Bronchial epithelial cell (primary cell): ENCODE results near the gene COL21A1. TPM values are rescaled to one million over a fixed set of nuclear protein-coding genes. Genes with fewer than 3 reads are reported as not detected.
A peak's percentile ranks its signal among the peaks of the same experiment; 100 is the strongest.

Source experiments
- DNase-seq: peaks from one replicate; pipeline ENCODE4 v3.0.0-alpha.2; 2010; ENCODE audit warnings: low read depth
- FAIRE-seq: peaks from 2 replicates; lab custom pipeline; 2011; peaks lifted over from hg19 to GRCh38; lab: Jason Lieb, UNC
- H3K27me3 ChIP-seq: 2 replicates; pipeline ENCODE4 v1.5.1; 2011; ENCODE audit warnings: low read length; ENCODE audit not compliant: control insufficient read depth, insufficient read depth
- H3K36me3 ChIP-seq: 2 replicates; pipeline ENCODE4 v1.5.1; 2011; ENCODE audit warnings: low read length; ENCODE audit not compliant: control insufficient read depth, insufficient read depth
- H3K4me3 ChIP-seq: 2 replicates; pipeline ENCODE4 v1.5.1; 2011; ENCODE audit warnings: mild to moderate bottlenecking, low read depth, low read length, control low read depth
- total RNA-seq: library from RNA; depleted of rRNA; stranded (reverse); fragments of >200 nt; gene quantifications from 2 replicates; pipeline ENCODE4 v1.2.1, GENCODE V29; 2014
- TF ChIP-seq, protein P1 (sequence below): IDR thresholded peaks from 2 replicates; pipeline ENCODE4 v1.5.1; 2011; ENCODE audit warnings: mild to moderate bottlenecking, moderate library complexity, low read length, control low read depth, inconsistent platforms; ENCODE audit not compliant: insufficient read depth, severe bottlenecking

Gene COL21A1
- total RNA-seq, 1 donor from 2014 or later: 8.2 TPM

DNA sequence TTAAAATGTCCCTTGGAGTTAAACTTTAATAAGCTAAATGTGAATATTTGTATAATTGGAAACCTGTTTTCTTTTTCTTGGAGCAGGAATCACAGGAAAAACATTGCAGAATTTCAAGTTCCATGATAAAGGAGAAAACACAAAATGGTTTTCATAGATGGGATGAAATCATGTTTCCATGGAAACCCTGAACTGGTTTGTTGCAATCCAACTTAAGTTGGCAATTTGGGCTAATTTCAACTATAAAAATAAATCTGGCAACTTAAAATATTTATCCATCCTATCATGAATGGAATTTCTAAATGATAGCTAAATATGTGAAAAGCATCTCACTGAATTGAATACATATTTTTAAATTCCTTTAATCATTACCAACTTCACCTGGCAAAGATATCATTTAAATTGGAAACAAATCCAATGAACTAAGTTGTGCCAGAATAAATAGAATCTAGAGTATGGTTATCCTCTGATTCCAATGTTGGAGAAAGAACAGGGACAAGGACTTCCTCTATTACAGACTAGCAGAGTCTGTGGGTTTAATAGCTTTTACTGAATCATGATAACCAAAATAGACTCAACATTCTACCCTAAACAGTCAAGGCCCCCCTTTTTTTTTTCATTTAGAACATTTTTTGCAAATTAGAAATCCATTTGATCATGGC lies 33.2 kb downstream of the COL21A1 start:
- no peak for FAIRE-seq
- Histone ChIP-seq H3K4me3 (no peak overlapping the region), H3K27me3 (no peaks in the 10 kb centered on the region), H3K36me3 (no peaks in the 10 kb centered on the region)
- no peak for DNase-seq
- TF ChIP-seq, protein P1, sequence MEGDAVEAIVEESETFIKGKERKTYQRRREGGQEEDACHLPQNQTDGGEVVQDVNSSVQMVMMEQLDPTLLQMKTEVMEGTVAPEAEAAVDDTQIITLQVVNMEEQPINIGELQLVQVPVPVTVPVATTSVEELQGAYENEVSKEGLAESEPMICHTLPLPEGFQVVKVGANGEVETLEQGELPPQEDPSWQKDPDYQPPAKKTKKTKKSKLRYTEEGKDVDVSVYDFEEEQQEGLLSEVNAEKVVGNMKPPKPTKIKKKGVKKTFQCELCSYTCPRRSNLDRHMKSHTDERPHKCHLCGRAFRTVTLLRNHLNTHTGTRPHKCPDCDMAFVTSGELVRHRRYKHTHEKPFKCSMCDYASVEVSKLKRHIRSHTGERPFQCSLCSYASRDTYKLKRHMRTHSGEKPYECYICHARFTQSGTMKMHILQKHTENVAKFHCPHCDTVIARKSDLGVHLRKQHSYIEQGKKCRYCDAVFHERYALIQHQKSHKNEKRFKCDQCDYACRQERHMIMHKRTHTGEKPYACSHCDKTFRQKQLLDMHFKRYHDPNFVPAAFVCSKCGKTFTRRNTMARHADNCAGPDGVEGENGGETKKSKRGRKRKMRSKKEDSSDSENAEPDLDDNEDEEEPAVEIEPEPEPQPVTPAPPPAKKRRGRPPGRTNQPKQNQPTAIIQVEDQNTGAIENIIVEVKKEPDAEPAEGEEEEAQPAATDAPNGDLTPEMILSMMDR: no peak

DNA sequence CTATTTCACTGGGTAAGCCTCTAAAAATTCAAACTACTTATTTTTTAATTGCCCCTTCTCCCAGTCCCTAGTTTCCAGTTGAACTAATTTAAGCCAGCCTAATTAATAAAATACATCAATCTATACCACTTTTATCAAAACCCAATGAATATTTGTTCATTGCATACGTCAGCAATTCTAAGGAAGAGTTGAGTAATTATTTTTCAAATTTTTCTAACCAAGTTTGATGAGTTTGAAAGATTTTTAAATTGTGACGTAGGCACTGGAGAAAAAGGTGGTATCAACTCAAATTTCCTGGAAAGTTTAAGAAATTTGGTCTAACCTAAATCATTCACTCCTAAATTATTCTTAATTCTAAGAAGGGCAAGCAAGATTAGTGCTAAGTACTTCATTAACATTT lies 35.7 kb downstream of the COL21A1 start:
- no peak for DNase-seq
- no peak for FAIRE-seq
- no peak overlapping the region for H3K4me3 ChIP-seq
- TF ChIP-seq, protein P1: no peak
- H3K27me3 ChIP-seq: no peaks in the 10 kb centered on the region
- no peaks in the 10 kb centered on the region for H3K36me3 ChIP-seq

DNA sequence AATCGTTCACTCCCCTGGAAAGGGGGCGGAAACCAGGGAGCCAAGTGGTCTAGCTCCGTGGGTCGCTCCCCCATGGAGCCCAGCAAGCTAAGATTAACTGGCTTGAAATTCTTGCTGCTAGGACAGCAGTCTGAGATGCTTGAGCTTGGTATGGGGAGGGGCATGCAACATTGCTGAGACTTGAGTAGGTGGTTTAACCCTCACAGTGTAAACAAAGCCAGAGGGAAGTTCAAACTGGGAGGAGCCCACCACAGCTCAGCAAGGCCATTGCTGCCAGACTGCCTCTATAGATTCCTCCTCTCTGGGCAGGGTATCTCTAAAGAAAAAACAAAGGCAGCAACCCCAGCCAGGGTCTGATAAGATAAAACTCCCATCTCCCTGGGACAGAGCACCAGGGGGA lies 43.2 kb downstream of the COL21A1 start:
- no peak for FAIRE-seq
- H3K4me3 ChIP-seq: no peak overlapping the region
- TF ChIP-seq, protein P1: no peak

DNA sequence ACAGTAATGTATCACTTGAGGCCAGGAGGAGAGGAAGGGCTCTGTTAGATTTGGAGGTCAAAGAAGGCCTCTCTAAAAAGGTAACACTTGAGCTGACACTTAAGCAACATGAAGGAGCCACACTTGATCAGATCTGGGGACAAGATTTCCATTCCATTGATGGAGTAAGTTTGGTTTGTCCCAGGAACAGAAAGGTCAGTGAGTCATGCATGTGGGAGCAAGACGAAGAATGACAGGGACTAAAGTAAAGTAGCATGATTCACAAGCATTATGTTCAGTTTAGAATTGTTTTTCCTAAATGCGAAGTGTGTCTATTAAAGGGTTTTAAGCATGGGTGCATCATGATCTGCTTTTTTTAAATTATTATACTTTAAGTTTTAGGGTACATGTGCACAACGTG lies 47.4 kb downstream of the COL21A1 start:
- DNase-seq (peak; percentile 59), FAIRE-seq (no peak)
- TF ChIP-seq, protein P1: no peak
- Histone ChIP-seq H3K4me3 (no peak overlapping the region), H3K36me3 (no peaks in the 10 kb centered on the region), H3K27me3 (no peaks in the 10 kb centered on the region)

More for the DNA sequence above, 43.2 kb downstream of the COL21A1 start:
- no peaks in the 10 kb centered on the region for H3K36me3 ChIP-seq
- no peaks in the 10 kb centered on the region for H3K27me3 ChIP-seq
- no peak for DNase-seq

DNA sequence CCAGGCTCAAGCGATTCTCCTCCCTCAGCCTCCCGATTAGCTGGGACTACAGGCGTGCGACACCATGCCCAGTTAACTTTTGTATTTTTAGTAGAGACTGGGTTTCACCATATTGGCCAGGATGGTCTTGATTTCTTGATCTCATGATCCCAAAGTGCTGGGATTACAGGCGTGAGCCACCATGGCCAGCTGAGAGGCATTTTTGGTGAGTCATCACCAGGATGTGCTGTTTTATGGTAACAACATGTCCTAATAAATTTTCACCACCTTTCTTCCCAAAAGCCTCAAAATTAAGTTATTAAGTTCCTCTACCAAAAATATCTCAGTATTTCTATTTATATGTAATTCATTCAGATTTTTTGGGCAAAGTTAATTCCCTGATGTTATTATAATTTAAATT lies 53.5 kb downstream of the COL21A1 start:
- FAIRE-seq: no peak
- peak; percentile 36 for DNase-seq
- no peak overlapping the region for H3K4me3 ChIP-seq
- TF ChIP-seq, protein P1: no peak
- no peaks in the 10 kb centered on the region for H3K27me3 ChIP-seq
- no peaks in the 10 kb centered on the region for H3K36me3 ChIP-seq

DNA sequence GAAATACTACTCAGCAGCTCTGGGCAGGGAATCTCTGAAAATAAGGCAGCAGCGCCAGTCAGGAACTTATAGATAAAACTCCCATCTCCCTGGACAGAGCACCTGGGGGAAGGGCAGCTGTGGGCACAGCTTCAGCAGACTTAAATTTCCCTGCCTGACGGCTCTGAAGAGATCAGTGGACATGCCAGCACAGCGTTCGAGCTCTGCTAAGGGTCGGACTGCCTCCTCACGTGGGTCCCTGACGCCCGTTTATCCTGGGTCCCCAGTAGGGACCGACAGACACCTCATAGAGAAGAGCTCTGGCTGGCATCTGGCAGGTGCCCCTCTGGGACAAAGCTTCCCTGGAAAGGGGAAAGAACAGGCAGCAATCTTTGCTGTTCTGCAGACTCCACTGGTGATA lies 59.0 kb downstream of the COL21A1 start:
- DNase-seq (no peak), FAIRE-seq (no peak)
- TF ChIP-seq, protein P1: no peak
- no peaks in the 10 kb centered on the region for H3K27me3 ChIP-seq
- no peak overlapping the region for H3K4me3 ChIP-seq
- H3K36me3 ChIP-seq: no peaks in the 10 kb centered on the region
